Measurements from ENCODE around the gene RBBP4. TPM values are rescaled to one million over a fixed set of nuclear protein-coding genes. Genes with fewer than 3 reads are reported as not detected.
"Not testable (repeated sequence)": the region's sequence is repeated elsewhere in the genome, so short reads cannot be mapped to it uniquely, and the experiment has no call there.

Gene RBBP4
- total RNA-seq, 5 donors from 2014 or later (not counting 1 experiment from before 2014, with no cell fraction given), result 150 to 162 (median 158) TPM

GRCh38 chr1:32693455-32694174, 42.6 kb downstream of the RBBP4 start:
- no peak overlapping the region for H3K27ac ChIP-seq (ENCODE audit: low read length)
- no peak overlapping the region for H3K4me3 ChIP-seq (ENCODE audit: control insufficient read depth in 1 of 2, extremely low read depth in 1 of 2, low read length in 1 of 2)
- Mint-ChIP-seq H3K27me3 (no peaks in the 10 kb centered on the region), H3K36me3 (no peaks in the 10 kb centered on the region), H3K4me1 (no peaks in the 10 kb centered on the region), H3K4me3 (no peak overlapping the region), H3K9me3 (no peaks in the 10 kb centered on the region), H3K27ac (no peak overlapping the region)
- ChIA-PET POLR2A (no interaction called here), CTCF (interaction anchor here in 1 of 2 donors (0.6 kb wide), 1 partner anchor 18 kb away, joined by 10 read pairs; no protein-coding TSS in a partner anchor)
- 93% methylated on average over 4 of the region's 6 CpGs for WGBS (ENCODE audit: insufficient coverage)
- H3K9me3 ChIP-seq, result no peaks in the 10 kb centered on the region
- H3K36me3 ChIP-seq (ENCODE audit: control insufficient read depth in 2 of 2, extremely low read depth in 1 of 2, insufficient read depth in 1 of 2, low read length in 1 of 2), result no peaks in the 10 kb centered on the region
- DNase-seq (no peak), ATAC-seq (replicated peaks in 1 of 4) (no peak)
- H3K27me3 ChIP-seq (replicated peaks in 1 of 2; ENCODE audit: control insufficient read depth in 2 of 2, extremely low read depth in 1 of 2, insufficient read depth in 2 of 2, low read length in 1 of 2), result peaks cover 0 to 2% of the 10 kb centered on the region in 2 experiments
- peaks cover 0 to 5% of the 10 kb centered on the region in 2 experiments for H3K4me1 ChIP-seq (ENCODE audit: control insufficient read depth in 1 of 2, extremely low read depth in 1 of 2, insufficient read depth in 2 of 2, low read length in 2 of 2)

GRCh38 chr1:32695098-32695904, 44.3 kb downstream of the RBBP4 start:
- 61% methylated on average over 17 of the region's 17 CpGs for WGBS (ENCODE audit: insufficient coverage)
- no peaks in the 10 kb centered on the region for H3K36me3 Mint-ChIP-seq

GRCh38 chr1:32696041-32696440, 45.0 kb downstream of the RBBP4 start:
- Mint-ChIP-seq H3K27me3 (peaks cover 0 to 4% of the 10 kb centered on the region in 2 donors), H3K4me1 (no peaks in the 10 kb centered on the region), H3K4me3 (no peak overlapping the region), H3K36me3 (no peaks in the 10 kb centered on the region), H3K9me3 (no peaks in the 10 kb centered on the region), H3K27ac (no peak overlapping the region)
- ATAC-seq (replicated peaks in 1 of 4) (no peak), DNase-seq (no peak)
- Histone ChIP-seq H3K27me3 (replicated peaks in 1 of 2; ENCODE audit: control insufficient read depth in 2 of 2, extremely low read depth in 1 of 2, insufficient read depth in 2 of 2, low read length in 1 of 2) (peaks cover 0 to 6% of the 10 kb centered on the region in 2 experiments), H3K27ac (ENCODE audit: low read length) (no peak overlapping the region), H3K4me1 (ENCODE audit: control insufficient read depth in 1 of 2, extremely low read depth in 1 of 2, insufficient read depth in 2 of 2, low read length in 2 of 2) (peaks cover 0 to 5% of the 10 kb centered on the region in 2 experiments), H3K4me3 (ENCODE audit: control insufficient read depth in 1 of 2, extremely low read depth in 1 of 2, low read length in 1 of 2) (no peak overlapping the region), H3K9me3 (no peaks in the 10 kb centered on the region), H3K36me3 (ENCODE audit: control insufficient read depth in 2 of 2, extremely low read depth in 1 of 2, insufficient read depth in 1 of 2, low read length in 1 of 2) (no peaks in the 10 kb centered on the region)
- ChIA-PET CTCF (interaction anchor here in 1 of 2 donors (1.1 kb wide), 1 partner anchor 17 kb away, joined by 3 read pairs; no protein-coding TSS in a partner anchor), POLR2A (no interaction called here)
- 91% methylated on average over 7 of the region's 9 CpGs for WGBS (ENCODE audit: insufficient coverage)

More at GRCh38 chr1:32695098-32695904, 44.3 kb downstream of the RBBP4 start:
- no peaks in the 10 kb centered on the region for H3K36me3 ChIP-seq (ENCODE audit: control insufficient read depth in 2 of 2, extremely low read depth in 1 of 2, insufficient read depth in 1 of 2, low read length in 1 of 2)
- Mint-ChIP-seq H3K27me3 (peaks cover 0 to 3% of the 10 kb centered on the region in 2 donors), H3K4me3 (no peak overlapping the region), H3K9me3 (no peaks in the 10 kb centered on the region), H3K4me1 (no peaks in the 10 kb centered on the region), H3K27ac (no peak overlapping the region)
- DNase-seq, result no peak
- no peak for ATAC-seq (replicated peaks in 1 of 4)
- peaks cover 0 to 5% of the 10 kb centered on the region in 2 experiments for H3K4me1 ChIP-seq (ENCODE audit: control insufficient read depth in 1 of 2, extremely low read depth in 1 of 2, insufficient read depth in 2 of 2, low read length in 2 of 2)
- peaks cover 0 to 6% of the 10 kb centered on the region in 2 experiments for H3K27me3 ChIP-seq (replicated peaks in 1 of 2; ENCODE audit: control insufficient read depth in 2 of 2, extremely low read depth in 1 of 2, insufficient read depth in 2 of 2, low read length in 1 of 2)
- ChIA-PET POLR2A (no interaction called here), CTCF (interaction anchor here in 1 of 2 donors (1.1 kb wide), 1 partner anchor 18 kb away, joined by 3 read pairs; no protein-coding TSS in a partner anchor)
- no peak overlapping the region for H3K27ac ChIP-seq (ENCODE audit: low read length)
- H3K4me3 ChIP-seq (ENCODE audit: control insufficient read depth in 1 of 2, extremely low read depth in 1 of 2, low read length in 1 of 2), result no peak overlapping the region
- no peaks in the 10 kb centered on the region for H3K9me3 ChIP-seq

GRCh38 chr1:32696996-32697395, 46.0 kb downstream of the RBBP4 start:
- WGBS (ENCODE audit: insufficient coverage), result 88% methylated on average over 3 of the region's 8 CpGs
- H3K9me3 Mint-ChIP-seq; H3K4me3 Mint-ChIP-seq; CTCF ChIA-PET; H3K4me1 ChIP-seq (ENCODE audit: control insufficient read depth in 1 of 2, extremely low read depth in 1 of 2, insufficient read depth in 2 of 2, low read length in 2 of 2); H3K36me3 Mint-ChIP-seq; H3K27ac Mint-ChIP-seq; ATAC-seq (replicated peaks in 1 of 4); H3K27ac ChIP-seq (ENCODE audit: low read length); H3K36me3 ChIP-seq (ENCODE audit: control insufficient read depth in 2 of 2, extremely low read depth in 1 of 2, insufficient read depth in 1 of 2, low read length in 1 of 2); H3K4me3 ChIP-seq (ENCODE audit: control insufficient read depth in 1 of 2, extremely low read depth in 1 of 2, low read length in 1 of 2); H3K4me1 Mint-ChIP-seq; POLR2A ChIA-PET; DNase-seq; H3K9me3 ChIP-seq: not testable (repeated sequence)
- peaks cover 3 to 14% of the 10 kb centered on the region in 2 donors for H3K27me3 Mint-ChIP-seq
- H3K27me3 ChIP-seq (replicated peaks in 1 of 2; ENCODE audit: control insufficient read depth in 2 of 2, extremely low read depth in 1 of 2, insufficient read depth in 2 of 2, low read length in 1 of 2), result peaks cover 0 to 14% of the 10 kb centered on the region in 2 experiments

GRCh38 chr1:32701421-32701911, 50.5 kb downstream of the RBBP4 start:
- peaks cover 6% of the 10 kb centered on the region for H3K36me3 Mint-ChIP-seq
- no peak overlapping the region for H3K27ac Mint-ChIP-seq
- Histone ChIP-seq H3K9me3 (no peaks in the 10 kb centered on the region), H3K36me3 (ENCODE audit: control insufficient read depth in 2 of 2, extremely low read depth in 1 of 2, insufficient read depth in 1 of 2, low read length in 1 of 2) (no peaks in the 10 kb centered on the region), H3K27me3 (replicated peaks in 1 of 2; ENCODE audit: control insufficient read depth in 2 of 2, extremely low read depth in 1 of 2, insufficient read depth in 2 of 2, low read length in 1 of 2) (peaks cover 0 to 53% of the 10 kb centered on the region in 2 experiments), H3K4me1 (ENCODE audit: control insufficient read depth in 1 of 2, extremely low read depth in 1 of 2, insufficient read depth in 2 of 2, low read length in 2 of 2) (peaks cover 0 to 15% of the 10 kb centered on the region in 2 experiments), H3K27ac (ENCODE audit: low read length) (no peak overlapping the region), H3K4me3 (ENCODE audit: control insufficient read depth in 1 of 2, extremely low read depth in 1 of 2, low read length in 1 of 2) (no peak overlapping the region)
- H3K9me3 Mint-ChIP-seq, result no peaks in the 10 kb centered on the region
- no peak for DNase-seq
- H3K4me1 Mint-ChIP-seq, result peaks cover 9 to 13% (median 9%) of the 10 kb centered on the region in 3 donors
- ChIA-PET POLR2A (no interaction called here), CTCF (no interaction called here)
- no peak for ATAC-seq (replicated peaks in 1 of 4)
- peaks cover 28 to 45% of the 10 kb centered on the region in 2 donors for H3K27me3 Mint-ChIP-seq
- 85% methylated on average over 4 of the region's 6 CpGs for WGBS (ENCODE audit: insufficient coverage)
- peak overlapping the region in 2 of 3 donors; percentile 56 to 60 for H3K4me3 Mint-ChIP-seq

- Mint-ChIP-seq H3K4me1 (peaks cover 9 to 13% (median 9%) of the 10 kb centered on the region in 3 donors), H3K27me3 (peaks cover 32 to 49% of the 10 kb centered on the region in 2 donors), H3K9me3 (no peaks in the 10 kb centered on the region), H3K4me3 (peak overlapping the region; percentile 50 to 60 (median 56)), H3K27ac (no peak overlapping the region), H3K36me3 (peaks cover 6% of the 10 kb centered on the region)
- H3K27me3 ChIP-seq (replicated peaks in 1 of 2; ENCODE audit: control insufficient read depth in 2 of 2, extremely low read depth in 1 of 2, insufficient read depth in 2 of 2, low read length in 1 of 2), result peaks cover 0 to 57% of the 10 kb centered on the region in 2 experiments
- ChIA-PET POLR2A (no interaction called here), CTCF (no interaction called here)
- ATAC-seq (replicated peaks in 1 of 4) (peak in 1 of 4 experiments; percentile 12), DNase-seq (no peak)
- WGBS (ENCODE audit: insufficient coverage), result 17% methylated on average over 21 of the region's 27 CpGs
- no peaks in the 10 kb centered on the region for H3K9me3 ChIP-seq
- H3K27ac ChIP-seq (ENCODE audit: low read length), result no peak overlapping the region
- no peaks in the 10 kb centered on the region for H3K36me3 ChIP-seq (ENCODE audit: control insufficient read depth in 2 of 2, extremely low read depth in 1 of 2, insufficient read depth in 1 of 2, low read length in 1 of 2)
- no peak overlapping the region for H3K4me3 ChIP-seq (ENCODE audit: control insufficient read depth in 1 of 2, extremely low read depth in 1 of 2, low read length in 1 of 2)
- H3K4me1 ChIP-seq (ENCODE audit: control insufficient read depth in 1 of 2, extremely low read depth in 1 of 2, insufficient read depth in 2 of 2, low read length in 2 of 2), result peaks cover 0 to 15% of the 10 kb centered on the region in 2 experiments
Observed at GRCh38 chr1:32701951-32702598, 51.1 kb downstream of the RBBP4 start.
